ENCODE results near the gene FKBP8.
"Not testable (repeated sequence)": the region's sequence is repeated elsewhere in the genome, so short reads cannot be mapped to it uniquely, and the experiment has no call there.

Gene FKBP8

DNA sequence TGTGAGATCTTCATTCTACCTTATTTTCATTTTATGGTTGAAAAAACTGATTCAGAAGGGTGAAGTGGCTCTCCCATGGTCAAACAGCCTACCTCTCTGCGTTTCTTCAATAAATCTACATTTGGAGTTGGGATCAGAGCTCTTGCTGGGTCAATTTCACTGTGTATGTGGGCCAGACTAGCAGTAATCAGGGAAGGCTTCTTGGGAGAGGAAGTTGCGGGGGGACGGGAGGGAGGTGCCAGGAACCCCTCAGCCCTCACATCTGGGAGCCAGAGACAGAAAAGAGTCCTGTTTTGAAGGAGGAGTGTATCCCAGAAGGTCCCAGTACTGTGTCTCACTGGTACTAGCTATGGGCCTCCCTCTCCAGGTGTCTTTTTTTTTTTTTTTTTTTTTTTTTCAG lies 15.2 kb upstream of the FKBP8 start:
- DNase-seq (ENCODE audit: low spot score): no peak

DNA sequence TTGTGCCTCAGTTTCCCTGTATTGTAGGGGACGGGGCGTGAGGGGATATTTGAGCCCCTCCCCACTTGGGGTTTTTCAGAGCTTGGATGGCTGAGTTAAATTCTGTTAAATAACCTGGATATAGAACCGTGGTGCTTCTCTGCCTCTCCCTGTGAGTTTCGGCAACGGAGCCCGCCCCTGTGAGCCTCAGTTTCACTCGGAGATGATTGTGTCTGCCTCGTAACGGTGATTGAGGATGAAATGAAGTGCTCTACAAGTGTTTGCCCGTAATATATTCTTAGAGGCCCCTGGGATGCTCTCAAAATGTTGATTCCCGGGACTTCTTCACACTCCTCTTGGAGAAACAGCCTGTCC lies 14.8 kb upstream of the FKBP8 start:
- DNase-seq (ENCODE audit: low spot score): peak; percentile 16

DNA sequence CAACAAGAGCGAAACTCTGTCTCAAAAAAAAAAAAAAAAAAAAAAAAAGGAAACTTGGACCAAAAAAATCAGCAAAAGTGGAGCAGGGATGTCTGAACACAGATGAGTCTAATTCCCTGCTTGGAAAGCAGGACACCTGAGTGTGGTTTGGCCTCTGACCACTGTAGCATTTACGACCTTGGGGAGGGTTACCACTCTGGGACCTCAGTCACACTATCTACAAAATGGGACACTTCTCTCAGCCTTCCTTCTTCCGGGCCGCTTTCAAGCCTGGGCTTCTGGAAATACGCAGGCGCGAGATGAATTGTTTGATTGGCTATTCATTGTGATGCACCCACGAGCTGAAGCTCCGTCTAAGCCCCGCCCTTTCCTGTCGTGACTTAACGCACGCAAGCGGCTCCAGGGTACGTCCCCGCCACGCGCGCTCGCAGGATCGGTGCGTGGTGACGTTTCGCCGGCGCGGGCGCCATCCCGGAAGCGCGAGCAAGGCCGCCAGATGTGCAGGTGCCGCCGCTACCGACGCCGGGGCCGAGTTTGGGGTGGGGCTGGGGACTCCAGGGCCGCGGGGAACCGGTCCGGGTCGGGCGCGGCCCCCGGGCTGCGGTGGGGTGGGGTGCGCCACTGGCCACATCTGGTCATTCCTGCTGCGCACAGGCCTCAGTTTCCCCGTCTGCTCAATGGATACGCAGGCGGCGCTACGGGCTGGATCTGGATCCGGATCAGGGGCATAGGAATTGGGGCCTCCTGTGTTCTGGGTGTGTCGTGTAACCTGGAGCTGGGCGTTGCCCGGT lies 14.2 kb upstream of the FKBP8 start, which contains the start of gene KXD1:
KXD1 (plus strand) TSS at position 460 of the 791 bp plus-strand sequence. CDS start 4,187 bp downstream, outside the sequence.
- DNase-seq (ENCODE audit: low spot score): peak; percentile 98

DNA sequence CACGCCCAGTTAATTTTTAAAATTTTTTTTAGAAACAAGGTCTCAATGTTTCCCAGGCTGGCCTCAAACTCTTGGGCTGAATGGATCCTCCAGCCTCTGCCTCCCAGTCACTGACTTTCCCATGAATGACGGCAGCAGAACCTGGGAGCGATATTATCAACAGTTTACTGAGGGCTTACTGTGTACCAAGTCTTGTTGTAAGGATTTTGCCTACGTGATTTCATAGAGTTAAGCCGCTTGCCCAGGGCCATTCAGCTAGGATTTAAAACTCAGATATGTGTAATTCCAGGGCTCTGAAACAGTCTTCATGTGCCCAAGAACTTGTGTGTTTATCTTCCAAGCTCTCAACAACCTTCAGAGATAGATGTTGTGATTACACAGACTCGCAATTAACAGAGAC lies 8.3 kb upstream of the FKBP8 start:
- DNase-seq (ENCODE audit: low spot score): no peak

DNA sequence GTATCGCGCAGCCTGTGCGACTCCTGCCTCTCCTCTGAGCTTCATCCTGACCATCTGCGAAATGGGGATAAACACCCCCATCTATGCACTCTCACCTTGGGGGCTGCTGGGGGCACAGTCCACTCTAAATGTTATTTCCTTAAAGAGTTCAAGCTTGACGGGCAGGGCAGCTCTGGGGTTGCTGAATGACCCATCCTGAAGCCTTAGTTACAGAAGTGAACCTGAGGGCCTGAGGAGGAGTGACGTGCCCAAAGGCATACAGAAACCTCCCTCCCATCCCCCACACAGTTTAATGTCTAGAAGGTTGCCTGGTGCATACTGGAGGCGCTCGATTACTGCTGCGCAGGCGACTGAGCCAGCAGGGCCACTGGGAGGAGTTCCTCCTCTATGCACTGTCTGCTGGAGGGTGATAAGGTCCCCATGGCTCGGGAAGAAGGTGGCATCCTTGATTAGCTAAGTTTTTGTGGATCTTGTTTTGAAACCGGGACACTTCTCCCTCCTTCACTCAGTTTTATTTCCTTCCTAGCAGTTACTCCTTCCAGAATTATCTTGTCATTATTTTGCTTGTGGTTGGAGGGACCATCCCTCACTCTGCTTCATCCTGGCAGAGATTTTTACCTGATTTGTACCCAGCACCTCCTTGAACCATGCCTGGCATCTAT lies 572 bp upstream of the FKBP8 start:
- peak; percentile 72 for DNase-seq (ENCODE audit: low spot score)

DNA sequence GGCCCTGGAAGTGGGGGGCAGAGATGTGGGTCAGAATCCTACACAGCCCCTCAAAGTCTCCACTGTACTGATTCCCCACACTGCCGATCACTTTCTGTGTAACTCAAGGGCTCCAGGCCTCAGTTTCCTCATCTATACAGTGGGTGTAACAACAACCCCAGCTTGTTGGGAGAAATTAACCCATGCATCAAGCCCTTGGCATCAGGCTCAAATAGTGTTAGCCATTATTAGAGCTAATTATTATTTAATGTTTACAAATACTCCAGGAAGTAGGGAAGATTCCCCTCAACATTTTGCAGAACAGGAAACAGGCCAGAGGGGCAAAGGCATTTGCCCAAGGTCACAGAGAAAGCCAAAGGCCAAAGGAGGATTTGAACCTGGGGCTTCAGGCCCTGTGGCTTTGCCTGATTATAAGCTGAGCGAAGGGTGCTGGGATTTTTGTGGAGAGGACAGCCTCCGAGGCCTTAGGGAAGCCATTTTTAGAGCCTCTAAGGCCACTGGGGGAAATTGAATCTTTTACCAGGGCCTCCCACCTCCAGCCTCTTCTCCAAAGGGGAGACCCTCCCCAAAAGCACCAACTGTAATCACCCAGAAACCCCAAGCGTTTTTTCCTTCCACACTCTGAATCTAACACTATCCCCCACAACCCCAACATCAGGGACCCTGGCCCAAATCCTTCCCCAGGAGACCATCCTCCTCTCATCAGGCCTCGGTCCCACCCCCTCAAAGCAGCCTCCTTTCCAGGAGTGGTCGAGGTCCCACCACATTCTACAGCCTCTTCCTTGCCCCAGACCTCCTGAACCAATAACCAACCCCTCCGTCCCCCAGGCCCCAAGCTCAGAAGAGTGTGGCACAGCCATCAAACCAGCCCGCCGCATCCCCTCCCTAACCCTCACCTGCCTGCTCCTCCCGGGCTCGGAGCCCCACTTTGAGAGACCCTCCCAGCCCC lies 1.1 kb downstream of the FKBP8 start:
- peak; percentile 31 for DNase-seq (ENCODE audit: low spot score)

DNA sequence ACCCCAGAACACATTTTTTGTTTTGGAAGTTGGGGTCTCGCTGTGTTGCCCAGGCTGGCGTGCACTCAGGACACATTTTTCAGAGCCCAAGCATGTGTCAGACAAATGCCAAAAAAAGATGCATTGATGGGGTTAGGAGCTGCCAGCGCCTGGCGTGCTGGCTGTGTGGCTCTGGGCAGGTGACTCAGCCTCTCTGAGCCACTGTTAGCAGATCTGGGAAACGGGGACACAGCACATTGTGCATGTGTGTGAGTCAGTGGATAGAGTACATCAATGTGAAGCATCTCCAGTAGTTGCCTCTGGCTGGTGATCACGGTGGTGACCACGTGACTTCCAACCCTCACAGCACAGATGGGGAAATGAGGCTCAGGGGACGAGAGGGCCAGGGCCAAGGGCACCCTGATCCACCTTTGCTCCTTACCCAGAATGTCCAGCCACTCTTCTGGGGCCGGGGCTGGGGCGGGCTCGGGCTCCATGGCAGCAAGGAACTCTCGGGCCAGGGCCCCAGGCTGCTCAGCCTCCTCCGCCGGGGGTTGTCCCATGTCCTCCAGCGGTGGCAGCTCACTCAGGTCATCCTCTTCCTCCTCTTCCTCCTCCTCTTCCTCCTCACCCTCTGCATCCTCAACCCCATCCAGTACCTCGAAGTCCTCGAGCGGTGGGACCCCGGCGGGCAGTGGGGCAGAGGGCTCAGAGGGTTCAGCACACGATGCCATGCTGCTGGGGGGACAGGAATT lies 1.9 kb downstream of the FKBP8 start:
- DNase-seq (ENCODE audit: low spot score): peak; percentile 35

DNA sequence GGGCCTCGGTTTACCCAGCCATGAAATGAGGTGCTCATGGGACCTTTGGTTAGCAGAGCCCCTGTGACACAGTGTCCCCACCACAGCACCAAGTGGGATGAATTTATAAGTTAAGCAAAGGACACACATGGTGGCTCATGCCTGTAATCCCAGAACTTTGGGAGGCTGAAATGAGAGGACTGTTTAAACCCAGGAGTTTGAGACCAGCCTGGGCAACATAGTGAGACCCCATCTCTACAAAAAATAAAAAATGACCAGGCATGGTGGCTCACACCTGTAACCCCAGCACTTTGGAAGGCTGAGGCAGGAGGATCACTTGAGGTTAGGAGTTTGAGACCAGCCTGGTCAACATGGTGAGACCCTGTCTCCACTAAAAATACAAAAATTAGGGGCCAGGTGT lies 3.2 kb downstream of the FKBP8 start:
- DNase-seq (ENCODE audit: low spot score): not testable (repeated sequence)

DNA sequence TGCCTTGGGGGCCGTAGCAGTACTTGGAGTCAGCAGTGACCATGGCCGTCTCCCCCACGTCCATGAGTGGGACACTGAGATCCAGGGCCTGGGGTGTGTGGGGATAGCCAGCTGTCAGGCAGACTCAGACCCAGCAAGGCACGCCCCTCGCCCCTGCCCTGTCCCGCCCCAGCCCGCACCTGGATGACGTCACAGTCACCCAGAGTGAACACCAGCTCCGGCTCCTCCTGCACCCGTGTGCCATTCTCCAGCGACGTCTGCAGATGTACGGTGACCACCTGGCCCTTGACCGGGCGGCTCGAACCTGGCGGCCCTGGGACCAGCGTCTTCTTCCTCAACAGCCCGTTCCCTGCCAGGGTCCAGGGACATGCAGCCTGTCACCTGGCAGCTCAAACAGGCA lies 4.0 kb downstream of the FKBP8 start:
- DNase-seq (ENCODE audit: low spot score): no peak

DNA sequence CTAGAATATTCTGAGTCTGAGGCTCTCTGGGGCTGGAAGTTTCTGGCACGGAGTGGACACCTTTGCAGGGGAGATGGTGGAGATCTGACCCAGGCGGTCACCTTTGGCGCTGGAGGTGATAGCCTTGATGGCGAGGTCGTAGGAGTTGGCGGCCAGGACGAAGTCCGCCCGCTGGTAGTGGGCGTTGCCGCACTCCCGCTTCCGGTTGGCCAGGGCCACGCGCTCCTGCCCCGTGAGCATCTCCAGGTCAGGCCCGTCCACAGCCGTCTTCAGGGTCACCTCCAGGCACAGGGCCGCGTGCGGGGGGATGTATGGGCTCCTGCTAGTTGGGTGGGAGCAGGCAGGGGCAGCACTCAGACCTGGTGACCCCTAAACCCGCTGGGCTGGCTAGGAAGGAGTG lies 5.3 kb downstream of the FKBP8 start:
- DNase-seq (ENCODE audit: low spot score): no peak

DNA sequence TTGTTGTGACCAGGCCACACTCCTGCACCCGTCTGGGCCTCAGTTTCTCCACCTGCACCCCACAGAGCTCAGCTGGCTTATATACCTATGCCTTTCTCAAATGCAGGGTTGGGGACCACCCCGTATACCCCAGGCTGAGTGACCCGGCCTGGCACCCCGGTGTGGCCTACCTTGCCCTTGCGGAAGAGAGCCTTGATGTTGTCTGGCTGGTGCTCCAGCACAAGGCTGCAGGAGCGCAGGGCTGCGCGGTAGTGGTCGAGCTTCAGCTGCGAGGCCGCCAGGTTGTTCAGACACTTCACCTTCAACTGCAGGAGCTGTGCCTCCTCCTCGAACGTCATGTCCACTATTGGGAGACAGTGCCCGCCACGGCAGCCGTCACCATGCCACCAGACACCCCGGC lies 5.9 kb downstream of the FKBP8 start:
- no peak for DNase-seq (ENCODE audit: low spot score)

DNA sequence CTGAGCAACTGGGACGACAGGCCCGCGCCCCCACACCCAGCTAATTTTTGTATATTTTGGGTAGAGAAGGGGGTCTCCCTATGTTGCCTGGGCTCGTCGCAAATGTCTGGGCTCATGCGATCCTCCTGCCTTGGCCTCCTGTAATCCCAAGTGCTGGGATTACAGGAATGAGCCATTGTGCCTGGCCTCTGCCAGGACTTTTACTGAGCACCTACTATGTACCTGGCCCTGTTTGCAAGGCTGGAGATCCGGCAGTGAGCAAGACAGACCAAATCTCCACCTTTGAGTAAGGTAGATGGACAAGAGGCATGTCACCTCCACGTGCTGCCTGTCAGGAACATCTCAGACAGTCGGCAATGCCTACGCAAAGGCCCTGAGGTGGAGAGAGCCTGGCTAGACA lies 6.9 kb downstream of the FKBP8 start:
- DNase-seq (ENCODE audit: low spot score): no peak

DNA sequence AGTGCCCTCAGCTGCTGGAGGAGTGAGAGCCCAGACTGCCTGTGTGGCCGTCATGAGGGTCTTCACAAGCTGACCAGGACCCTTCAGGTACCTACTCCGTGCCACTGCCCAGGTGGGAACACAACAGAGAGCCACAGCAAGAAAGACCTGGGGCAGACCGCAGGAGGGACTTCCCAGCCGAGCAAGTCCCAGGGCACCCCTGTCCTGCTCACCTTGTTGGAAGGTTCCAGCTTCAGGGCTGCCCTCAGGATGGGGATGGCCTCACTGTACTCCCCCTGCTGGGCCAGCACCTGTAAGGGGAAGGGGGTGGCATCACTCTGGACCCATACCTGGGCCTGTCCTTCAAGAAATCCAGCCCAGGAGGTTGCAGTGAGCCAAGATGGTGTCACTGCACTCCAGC lies 10.3 kb downstream of the FKBP8 start:
- DNase-seq (ENCODE audit: low spot score): no peak

DNA sequence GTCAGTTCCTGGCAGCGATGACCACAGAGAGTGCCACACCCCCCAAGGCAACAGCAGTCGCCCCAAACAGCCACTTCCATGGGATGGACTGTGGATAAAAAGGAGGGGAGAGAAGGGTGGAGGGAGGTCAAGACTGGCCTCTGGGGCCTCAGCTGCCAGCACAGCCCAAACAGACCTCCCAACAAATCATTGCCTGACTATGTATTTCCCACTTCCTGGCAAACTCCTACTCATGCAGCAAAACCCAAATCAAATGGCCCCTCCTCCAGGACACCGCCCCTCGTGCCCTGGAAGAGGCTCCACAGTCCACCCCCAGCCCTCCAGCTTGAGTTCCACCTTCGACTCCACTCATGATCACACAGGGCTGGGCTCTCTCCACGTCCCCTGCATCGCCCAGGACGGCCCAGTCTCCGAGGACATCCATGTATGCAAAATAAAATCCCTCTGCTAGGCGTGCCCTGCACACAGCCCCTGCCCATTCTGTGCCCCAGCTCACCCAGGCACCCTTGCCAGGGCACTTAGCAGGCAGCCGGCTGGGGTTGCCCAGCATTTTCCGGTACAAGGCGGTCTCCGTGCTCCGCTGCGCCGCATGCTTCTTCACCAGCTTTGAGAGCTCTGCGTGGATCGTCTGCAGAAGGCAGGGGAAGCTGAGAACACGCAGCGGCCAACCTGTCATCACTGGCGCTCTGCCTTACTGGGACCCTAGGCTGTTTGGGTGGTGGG lies 11.0 kb downstream of the FKBP8 start:
- DNase-seq (ENCODE audit: low spot score): no peak

DNA sequence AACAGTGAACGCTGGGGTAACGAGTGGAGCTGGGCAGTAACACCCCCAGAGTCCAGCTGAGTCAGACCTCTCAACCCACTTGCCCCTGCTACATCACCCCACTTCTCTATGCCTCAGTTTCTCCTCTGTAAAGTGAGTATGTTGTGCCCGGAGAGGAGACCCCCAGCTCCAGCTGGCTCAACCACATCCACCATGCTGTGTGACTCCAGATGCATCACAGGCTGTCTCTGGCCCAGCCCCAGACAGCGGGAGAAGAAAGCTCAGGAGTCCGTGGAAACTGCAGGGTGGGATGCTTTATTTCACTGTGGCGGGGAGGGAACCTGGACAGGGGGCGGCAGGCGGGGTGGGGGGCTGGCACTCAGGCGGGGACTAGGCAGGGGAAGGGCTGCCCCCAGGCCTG lies 11.9 kb downstream of the FKBP8 start:
- no peak for DNase-seq (ENCODE audit: low spot score)

DNA sequence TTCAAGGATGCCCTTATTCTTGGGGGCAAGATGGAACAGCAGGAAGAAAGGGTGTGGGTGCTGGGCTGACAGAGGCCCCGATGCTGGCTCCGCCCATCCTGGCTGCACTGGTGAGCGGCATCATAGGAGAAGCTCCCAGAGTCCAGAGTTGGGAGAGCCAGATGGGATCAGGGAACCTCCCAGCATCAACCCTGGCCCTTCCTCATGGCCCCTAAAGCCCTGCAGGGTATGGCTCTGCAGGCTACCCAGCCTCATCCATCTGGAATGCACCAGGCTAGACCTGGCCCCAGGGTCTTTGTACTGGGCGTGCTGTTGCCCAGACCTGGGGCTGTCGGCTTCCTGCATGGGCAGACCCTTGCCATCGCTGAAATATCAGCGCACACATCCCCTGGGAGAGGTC lies 13.6 kb downstream of the FKBP8 start:
- DNase-seq (ENCODE audit: low spot score): peak; percentile 20

DNA sequence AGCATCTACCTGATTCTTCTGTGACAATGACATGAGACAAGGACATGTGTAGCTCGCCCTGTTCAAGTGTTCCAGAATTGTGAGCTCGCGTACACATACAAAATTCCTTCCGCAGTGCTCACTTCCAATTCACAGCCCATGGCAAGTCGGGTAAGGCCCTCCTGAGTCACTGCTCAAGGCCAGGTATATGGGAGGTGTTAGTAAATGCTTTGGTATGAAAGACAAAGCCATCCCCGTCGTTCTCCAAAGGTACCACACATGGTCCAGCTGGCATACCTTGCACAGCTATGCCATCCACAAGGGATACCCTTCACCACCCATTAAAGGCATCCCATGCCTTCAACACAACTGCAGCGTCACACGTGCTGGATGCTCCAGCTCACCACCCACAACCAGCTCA lies 17.1 kb downstream of the FKBP8 start:
- no peak for DNase-seq (ENCODE audit: low spot score)

DNA sequence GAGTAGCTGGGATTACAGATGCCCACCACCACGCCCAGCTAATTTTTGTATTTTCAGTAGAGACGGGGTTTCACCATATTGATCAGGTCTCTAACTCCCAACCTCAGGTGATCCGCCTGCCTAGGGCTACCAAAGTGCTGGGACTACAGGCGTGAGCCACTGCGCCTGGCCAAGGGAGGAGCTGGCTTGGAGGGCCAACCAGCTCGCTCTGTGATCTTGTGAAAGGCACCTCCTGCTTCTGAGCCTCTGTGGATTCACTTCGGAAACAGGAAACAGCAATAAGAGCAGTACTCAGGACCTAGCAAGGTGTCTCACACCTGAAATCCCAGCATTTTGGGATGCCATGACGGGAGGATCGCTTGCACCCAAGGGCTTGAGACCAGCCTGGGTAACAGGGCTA lies 19.5 kb downstream of the FKBP8 start:
- no peak for DNase-seq (ENCODE audit: low spot score)

DNA sequence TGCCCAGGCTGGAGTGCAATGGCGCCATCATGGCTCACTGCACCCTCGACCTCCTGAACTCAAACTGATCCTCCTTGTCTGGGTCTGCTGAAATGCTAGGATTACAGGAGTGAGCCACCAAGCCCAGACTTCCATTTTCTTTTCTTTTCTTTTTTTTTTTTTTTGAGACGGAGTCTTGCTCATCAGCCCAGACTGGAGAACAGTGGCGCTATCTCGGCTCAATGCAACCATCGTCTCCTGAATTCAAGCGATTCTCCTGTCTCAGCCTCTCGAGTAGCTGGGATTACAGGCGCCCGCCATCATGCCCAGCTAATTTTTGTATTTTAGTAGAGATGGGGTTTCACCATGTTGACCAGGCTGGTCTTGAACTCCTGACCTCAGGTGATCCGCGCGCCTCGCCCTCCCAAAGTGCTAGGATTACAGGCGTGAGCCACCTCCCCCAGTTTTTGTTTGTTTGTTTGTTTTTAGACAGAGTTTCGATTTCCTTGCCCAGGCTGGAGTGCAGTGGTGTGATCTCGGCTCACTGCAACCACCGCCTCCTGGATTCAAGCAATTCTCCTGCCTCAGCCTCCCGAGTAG lies 20.4 kb downstream of the FKBP8 start:
- not testable (repeated sequence) for DNase-seq (ENCODE audit: low spot score)

DNA sequence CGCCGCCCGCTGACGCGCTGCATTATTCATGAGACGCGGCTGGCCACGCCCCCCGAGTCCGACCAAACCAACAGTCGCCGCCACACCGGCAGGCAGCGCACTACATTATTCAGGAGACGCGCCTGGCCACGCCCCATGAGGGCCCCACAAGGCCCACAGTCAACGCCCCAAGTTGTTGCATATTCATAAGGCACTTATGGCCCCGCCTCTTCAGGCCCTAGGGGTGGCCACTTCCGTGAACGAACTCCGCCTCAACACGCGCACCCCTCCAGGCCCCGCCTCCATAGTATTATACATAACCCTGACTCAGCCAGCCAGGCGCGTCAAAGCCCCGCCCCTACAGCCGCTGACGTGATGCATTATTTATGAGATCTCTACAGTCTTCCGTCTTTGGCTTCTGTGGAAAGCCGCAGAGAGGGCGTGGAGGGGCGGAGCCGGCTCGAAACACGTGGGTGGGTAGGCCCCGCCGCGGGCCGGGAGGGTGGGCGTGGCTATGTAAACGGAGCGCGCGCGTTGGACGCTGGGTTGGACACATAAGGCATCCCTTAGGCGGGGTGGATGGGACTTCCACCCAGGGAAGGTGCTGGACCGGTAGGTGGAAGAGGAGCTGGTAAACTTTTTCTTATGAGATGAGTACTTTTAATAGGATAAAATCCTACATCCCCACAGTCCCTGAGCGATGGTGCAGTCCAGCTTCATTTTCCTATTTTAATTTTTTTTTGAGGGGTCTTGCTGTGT lies 21.1 kb downstream of the FKBP8 start:
- peak; percentile 98 for DNase-seq (ENCODE audit: low spot score)

All from GM03348 (cell line).